OCI-LY3 (cell line): ENCODE data around the gene KLRB1.

Experiments
- CTCF ChIP-seq: fragments of 200-600, 300-600 bp; sonication (generic); IDR thresholded peaks from 2 replicates; pipeline ENCODE4 v1.5.1; 2014; ENCODE audit warnings: antibody characterized with exemption, low read length, low read depth
- EZH2phosphoT487 ChIP-seq: fragments of 200-600 bp; shearing (Covaris generic); IDR thresholded peaks from 2 replicates; pipeline ENCODE4 v1.6.1; 2018; ENCODE audit warnings: antibody characterized with exemption, mixed run types, low read depth

- TF ChIP-seq CTCF: no peak
- TF ChIP-seq EZH2phosphoT487: no peak
Observed at GRCh38 chr12:9617124-9617523, 9.4 kb upstream of the KLRB1 start.
